ENCODE data around the gene MAG.
A peak's percentile ranks its signal among the peaks of the same experiment; 100 is the strongest.
"Not testable (repeated sequence)": the region's sequence is repeated elsewhere in the genome, so short reads cannot be mapped to it uniquely, and the experiment has no call there.

Gene MAG

GRCh38 chr19:35348911-35349611, 57.1 kb downstream of the MAG start:
- DNase-seq, result no peak

DNA sequence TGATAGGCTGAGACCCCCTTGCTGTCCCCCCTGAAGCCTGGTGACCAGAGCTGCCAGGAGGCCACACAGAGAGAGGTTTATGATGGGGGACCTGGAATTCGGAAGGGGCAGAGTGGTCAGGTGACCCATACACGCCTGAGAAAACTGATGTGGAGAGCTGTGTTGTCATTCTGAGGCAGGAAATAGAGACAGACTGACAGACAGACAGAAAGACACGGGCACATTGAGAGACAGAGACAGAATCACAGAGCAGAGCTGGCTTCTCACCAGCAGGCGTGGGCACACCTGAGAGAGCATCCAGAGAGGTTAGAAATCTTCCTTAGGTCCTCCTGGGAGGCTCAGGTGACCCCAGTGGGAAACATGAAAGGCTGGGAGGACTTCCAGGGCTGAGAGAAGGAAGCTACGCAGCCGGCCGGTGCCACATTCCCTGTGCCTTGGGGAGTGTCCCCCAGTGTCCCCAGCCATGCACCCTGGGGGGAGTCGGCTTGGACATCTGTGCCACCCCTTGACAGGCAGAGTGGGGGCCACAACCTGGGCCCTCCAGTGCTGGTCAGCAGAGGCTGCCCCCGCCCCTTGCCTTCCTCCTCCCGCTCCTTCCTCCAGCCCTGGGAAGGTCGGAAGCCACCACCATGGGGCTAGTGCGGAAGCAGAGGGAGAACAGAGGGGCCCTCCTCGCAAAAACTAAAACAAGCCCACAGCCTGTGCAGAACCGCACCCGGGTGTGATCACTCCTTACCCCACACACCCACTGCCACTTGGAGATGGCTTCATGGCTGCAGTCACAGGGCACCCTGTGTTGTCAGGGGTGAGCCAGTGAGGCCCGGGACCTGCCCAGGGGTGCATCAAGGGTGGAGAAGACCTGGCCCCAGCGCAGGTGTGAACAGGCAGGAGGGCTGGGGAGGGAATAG, 57.9 kb downstream of the MAG start:
- no peak for DNase-seq

DNA sequence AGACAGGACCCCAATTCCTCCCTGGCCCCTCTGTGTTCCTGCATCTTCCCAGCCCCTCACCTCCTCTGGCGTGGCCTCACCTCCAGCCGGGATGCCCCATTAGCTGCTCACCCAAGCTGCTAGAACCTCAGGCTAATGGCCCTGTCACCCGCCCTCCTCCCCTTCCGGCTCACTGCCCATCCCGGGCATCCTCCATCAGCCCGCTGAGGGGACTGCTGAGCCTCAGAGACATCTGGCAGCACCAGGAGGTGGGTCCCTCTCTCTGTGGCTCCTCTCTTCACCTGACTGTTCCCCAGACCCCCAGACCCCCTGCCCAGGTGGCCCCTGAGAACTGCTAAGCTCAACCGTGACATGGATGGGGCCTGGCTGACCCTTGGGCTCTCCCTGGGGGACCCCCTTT, 58.6 kb downstream of the MAG start:
- no peak for DNase-seq

- DNase-seq, result no peak
Observed at GRCh38 chr19:35351411-35352176, 59.6 kb downstream of the MAG start.

DNA sequence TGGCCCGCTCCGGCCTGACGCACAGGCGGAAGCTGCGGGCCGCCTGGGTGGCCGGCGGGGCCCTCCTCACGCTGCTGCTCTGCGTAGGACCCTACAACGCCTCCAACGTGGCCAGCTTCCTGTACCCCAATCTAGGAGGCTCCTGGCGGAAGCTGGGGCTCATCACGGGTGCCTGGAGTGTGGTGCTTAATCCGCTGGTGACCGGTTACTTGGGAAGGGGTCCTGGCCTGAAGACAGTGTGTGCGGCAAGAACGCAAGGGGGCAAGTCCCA, 60.2 kb downstream of the MAG start:
- no peak for DNase-seq

GRCh38 chr19:35352448-35353304, 60.7 kb downstream of the MAG start:
- DNase-seq, result peak; percentile 62

DNA sequence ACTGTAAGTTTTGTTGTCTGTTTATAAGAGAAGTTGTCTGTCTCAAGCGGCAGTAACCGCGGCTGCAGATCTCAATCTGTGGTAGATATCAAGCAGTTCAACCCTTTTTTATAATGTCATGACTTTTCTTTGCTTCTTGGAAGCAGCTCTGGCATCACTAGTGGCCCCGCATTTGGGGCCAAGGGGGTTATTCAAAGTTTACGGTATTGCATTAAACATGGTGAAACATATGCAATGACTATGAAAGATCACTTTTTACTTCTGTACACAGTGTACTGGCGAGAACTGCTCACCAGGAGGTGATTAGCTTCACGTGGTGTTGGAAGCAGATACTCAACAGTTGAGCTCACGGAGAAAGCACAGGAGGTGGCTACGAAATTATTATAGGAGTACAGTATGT, 61.7 kb downstream of the MAG start:
- DNase-seq, result no peak

DNA sequence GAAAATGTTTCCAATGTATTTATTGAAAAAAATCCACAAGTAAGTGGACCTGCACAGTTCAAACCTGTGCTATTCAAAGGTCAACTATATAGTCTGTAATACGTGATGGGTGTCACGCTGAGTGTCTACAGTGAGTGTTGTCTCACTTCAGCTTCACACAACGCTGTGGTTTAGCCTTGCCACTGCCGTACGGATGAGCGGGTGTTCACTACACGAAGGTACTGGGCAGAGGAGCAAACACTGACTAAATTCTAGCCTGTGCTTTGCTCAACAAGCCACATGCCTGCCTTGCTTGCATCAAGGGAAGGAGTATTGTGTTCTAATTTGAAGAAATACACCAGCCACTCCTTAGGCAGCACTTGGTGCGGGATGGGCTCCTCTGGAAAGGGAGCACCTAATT, 62.9 kb downstream of the MAG start:
- no peak for DNase-seq

GRCh38 chr19:35355791-35356460, 64.0 kb downstream of the MAG start:
- no peak for DNase-seq

DNA sequence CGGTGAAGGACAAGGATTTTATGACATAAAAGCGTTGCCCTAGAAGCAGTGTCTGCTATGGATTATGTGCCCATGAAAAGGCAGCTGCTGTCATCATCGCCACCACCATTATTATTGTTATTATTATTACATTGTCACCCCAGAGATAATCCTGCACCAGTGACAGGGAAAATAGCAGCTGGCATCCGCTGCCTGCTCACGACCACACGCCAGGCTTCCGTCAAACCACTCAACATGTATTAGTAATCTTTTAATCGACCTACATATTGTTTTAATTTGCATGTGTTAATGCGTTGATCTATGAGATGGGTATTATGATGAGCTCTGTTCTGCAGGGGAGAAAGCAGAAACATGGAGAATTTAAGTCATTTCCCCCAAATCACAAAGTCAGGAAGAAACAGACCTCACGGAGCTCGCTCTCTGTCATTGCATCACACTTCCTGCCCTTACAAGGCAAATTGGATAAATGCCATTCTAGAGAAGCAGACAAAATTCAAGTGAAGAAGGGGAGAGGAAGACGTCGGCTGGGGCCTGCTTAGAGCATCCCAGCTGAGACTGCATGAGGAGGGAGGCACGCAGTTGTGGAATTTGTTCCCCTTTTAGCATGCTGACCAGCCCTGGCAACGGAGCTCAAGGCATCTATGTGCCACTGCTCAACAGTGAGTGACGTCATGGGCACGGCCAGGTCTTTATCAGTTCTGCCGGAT, 66.1 kb downstream of the MAG start, which contains the start of gene FFAR3:
FFAR3 (plus strand) TSS at position 594 of the 707 bp plus-strand sequence. CDS start 431 bp downstream, outside the sequence.
- no peak for DNase-seq

DNA sequence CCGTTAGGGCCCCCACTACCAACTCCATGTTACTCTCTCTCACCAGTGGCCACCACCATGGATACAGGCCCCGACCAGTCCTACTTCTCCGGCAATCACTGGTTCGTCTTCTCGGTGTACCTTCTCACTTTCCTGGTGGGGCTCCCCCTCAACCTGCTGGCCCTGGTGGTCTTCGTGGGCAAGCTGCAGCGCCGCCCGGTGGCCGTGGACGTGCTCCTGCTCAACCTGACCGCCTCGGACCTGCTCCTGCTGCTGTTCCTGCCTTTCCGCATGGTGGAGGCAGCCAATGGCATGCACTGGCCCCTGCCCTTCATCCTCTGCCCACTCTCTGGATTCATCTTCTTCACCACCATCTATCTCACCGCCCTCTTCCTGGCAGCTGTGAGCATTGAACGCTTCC, 66.9 kb downstream of the MAG start:
- DNase-seq, result not testable (repeated sequence)

GRCh38 chr19:35359395-35359794, 67.4 kb downstream of the MAG start:
- not testable (repeated sequence) for DNase-seq

GRCh38 chr19:35360081-35360480, 68.1 kb downstream of the MAG start:
- not testable (repeated sequence) for DNase-seq

DNA sequence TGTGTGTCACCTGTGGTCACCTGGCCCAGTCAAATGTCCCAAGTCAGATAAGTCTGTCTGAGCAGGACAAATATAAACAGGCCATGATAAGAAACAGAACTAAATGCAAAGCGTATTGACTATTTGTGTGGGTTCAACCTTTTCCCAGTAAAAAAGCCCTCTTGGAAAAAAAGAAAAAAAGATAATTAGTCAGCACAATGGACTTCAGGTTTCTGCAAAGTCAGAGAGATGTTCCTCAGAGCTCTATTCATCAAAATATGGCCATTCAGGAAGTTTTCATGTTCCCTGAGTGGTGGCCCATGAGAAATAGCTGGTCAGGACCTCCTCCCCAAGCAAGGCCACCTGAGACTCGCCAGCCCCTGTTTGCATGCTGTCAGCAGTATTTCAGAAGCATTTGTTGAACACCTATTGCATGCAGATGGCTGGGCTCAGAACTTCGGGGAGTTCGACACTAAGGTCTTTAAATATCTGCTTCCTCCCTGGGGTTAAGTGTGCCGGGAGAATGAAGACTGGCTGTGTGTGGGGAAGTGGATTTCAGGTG, 69.0 kb downstream of the MAG start:
- no peak for DNase-seq

DNA sequence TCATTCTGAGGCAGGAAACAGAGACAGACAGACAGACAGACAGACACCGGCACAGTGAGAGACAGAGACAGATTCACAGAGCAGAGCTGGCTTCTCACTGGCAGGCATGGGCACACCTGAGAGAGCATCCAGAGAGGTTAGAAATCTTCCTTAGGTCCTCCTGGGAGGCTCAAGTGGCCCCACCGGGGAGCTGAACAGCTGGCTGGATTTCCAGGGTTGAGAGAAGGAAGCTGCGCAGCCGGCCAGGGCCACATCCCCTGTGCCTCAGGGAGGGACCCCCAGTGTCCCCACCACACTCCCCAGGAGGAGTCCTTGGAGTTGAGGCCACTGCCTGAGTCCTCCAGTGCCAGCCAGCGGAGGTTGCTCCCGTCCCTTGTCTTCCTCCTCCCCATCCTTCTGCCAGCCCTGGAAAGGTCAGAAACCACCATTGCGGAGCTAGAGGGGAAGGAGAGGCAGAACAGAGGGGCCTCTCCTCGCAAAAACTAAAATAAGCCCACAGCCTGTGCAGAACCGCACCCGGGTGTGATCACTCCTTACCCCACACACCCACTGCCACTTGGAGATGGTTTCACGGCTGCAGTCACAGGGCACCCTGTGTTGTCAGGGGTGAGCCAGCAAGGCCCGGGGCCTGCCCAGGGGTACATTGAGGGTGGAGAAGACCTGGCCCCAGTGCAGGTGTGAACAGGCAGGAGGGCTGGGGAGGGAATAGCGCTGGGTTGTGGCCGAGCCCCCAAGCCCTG, 70.5 kb downstream of the MAG start:
- DNase-seq, result no peak

DNA sequence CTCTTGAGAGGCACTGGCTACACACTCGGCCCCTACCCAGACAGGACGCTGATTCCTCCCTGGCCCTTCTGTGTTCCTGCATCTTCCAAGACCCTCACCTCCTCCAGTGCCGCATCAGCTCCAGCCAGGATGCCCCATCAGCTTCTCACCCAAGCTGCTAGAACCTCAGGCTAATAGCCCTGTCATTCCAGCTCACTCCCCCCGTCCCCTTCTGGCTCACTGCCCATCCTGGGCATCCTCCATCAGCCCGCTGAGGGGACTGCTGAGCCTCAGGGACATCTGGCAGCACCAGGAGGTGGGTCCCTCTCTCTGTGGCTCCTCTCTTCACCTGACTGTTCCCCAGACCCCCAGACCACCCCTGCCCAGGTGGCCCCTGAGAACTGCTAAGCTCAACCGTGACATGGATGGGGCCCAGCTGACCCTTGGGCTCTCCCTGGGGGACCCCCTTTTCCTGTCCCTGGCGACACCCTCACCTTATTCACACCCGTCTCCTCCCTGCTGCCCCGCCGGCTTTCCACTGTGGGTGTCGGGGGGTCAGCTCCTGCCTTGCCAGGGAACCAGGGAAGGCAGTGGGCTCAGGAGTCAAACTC, 71.1 kb downstream of the MAG start:
- DNase-seq, result no peak

Data from activated gamma-delta T cell treated with Interleukin-2 at 50 U/mL for 16 hours (primary cell).